ENCODE data around the gene BPNT1.
A peak's percentile ranks its signal among the peaks of the same experiment; 100 is the strongest.
"Not testable (repeated sequence)": the region's sequence is repeated elsewhere in the genome, so short reads cannot be mapped to it uniquely, and the experiment has no call there.

The BPNT1 gene

GRCh38 chr1:220076861-220077762 is 12.5 kb downstream of the BPNT1 start:
- DNase-seq: no peak

DNA sequence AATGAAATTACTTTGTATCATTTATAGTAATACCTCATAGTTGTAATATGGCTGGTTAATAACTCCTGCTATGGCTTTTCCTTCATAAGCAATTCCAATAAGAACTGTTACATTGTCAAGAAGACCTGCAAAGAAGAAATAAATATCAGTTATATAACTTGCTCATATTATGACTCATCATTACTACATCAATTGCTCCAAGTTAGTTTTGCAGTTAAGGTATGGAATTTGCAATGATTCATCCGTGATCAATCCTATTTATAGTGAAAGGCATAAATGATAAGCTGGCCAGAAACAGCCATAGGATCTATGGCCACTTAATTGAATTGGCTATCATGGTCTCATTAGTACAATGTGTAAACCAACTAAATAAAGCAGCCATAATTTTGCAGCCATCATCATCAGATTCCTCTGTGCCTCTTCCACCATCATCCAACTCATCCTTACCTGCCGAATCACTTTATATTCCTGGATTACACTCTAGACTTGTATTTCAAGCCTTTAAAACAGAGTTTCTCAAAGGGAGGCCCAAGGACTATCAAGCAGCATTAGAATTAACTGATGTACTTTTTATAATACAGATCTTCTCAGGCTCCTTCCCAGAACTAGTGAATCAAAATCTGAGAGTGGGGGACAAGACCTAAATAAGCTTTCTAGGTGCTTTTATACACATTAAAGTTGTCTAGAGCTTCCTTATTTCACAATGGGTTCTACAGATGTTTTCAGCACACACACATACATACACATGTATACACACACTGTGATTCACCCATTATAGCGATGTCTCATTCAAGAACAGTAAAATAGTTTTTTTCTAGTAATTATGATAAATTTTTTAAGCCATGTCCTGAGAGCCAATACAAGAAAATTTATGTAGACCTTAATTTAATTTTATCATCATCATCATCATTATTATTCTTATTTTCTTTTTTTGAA is 22.1 kb downstream of the BPNT1 start:
- no peak for DNase-seq

- DNase-seq: no peak
These were observed 27.0 kb downstream of the BPNT1 start for GRCh38 chr1:220062629-220063028.

DNA sequence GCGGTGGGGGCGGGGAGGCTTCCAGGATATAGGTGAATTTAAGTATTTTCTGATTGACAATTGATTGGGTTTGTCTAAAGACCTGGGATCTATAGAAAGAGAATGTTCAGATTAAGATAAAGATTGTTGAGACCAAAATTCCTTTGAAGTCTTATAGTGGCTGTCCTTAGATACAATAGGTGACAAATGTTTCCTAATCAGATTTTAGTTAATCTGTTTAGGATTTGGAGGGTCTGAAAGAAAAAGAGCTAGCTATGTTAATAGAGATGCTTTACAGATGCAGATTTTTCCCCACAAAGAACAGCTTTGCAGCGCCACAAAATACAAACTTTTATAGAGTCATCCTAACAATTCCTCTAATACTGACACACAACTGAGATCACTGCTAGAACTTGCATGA is 28.7 kb downstream of the BPNT1 start:
- no peak for DNase-seq

DNA sequence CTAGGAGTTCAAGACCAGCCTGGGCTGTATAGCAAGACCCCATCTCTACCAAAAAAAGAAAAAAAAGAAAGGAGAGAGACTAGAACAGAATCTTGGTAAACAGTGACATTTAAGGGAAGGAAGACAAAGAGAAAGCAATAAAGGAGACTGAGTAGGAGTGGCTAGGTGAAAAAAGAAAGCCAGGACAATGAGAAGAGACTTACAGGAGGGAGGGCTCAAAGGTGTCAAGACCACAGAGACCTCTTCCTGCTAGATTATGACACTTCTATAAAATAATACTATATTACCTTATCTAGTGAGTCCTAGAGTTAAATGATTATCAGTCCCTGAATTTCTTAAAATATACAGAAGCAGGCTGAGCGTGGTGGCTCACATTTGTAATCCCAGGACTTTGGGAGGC is 33.2 kb downstream of the BPNT1 start:
- DNase-seq: no peak

- DNase-seq: peak; percentile 95
These were observed 43.3 kb downstream of the BPNT1 start, which contains the start of gene EPRS1 for GRCh38 chr1:220046052-220046930. TSS of gene EPRS1 (minus strand) at chr1:220046505. CDS start at chr1:220046388, 117 bp downstream.

GRCh38 chr1:220045356-220046051 is 44.1 kb downstream of the BPNT1 start:
- DNase-seq: peak; percentile 15

DNA sequence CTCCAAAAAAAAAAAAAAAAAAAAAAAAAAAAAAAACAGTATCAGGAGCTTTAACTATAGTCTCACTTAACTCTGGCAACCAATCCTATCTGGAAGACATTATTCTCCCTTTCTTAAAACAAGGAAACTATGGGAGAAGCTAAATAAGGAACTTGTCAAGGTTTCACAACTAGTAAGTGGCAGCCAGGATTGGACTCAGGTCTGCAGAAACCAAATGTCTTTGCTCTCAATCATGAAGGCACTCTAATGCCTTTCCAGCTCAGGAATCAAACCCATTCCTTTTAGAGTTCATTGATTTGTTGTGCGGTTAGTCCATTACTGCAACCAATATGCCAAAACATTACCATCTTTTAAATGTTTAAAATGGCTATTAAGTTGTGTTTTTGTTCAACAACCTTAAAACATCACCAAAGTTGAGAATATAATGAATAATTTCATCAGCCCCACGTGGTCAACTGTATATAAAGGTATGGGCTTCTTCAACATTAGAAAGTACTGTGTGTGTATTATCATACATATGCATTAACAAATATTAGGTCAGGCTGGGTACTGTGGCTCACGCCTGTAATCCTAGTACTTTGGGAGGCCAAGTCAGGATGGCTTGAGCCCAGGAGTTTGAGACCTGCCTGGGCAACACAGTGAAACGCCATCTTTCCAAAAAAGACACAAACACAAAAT is 44.8 kb downstream of the BPNT1 start:
- no peak for DNase-seq

DNA sequence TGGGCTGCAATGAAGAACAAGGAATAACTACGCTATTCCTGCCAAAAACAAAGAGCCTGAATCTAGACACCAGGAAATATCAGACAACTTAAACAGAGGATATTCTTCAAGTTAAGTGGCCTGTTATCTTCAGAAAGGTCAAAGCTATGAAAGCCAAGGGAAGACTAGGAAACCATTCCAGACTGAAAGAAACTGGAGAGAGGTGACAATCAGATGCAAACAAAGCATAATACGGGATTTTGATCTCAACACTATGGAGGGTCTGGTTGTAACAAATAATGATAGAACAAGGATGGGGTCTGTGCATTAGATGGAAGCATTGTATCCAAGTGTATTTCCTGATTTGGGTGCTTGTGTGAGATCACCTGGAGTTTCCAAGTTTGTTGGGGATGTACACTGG is 45.9 kb downstream of the BPNT1 start:
- DNase-seq: no peak

DNA sequence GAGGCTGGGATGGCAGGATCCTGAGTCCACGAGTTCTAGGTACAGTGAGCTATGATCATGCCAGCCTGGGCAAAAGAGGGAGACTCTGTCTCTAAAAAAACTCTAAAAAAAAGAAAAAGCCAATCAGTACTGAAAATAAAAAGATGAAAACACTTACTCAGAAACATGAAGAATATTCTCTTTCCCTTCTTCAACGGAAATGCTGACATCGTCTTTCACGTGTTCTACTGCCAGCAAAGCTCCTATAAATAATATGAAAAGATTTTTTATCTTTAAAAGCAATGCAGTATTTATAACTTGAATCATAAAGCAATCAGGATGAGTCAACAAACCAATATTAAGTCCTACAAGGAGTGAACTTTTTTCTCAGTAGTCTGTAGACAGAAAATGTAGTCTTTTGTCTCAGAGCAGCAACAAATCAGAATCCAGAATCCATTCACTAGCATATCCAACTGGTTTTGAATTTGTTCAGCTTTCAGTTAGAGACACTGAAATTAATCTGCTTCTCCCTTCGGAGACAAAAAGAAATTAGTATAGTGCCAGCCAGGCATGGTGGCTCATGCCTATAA is 49.5 kb downstream of the BPNT1 start:
- no peak for DNase-seq

DNA sequence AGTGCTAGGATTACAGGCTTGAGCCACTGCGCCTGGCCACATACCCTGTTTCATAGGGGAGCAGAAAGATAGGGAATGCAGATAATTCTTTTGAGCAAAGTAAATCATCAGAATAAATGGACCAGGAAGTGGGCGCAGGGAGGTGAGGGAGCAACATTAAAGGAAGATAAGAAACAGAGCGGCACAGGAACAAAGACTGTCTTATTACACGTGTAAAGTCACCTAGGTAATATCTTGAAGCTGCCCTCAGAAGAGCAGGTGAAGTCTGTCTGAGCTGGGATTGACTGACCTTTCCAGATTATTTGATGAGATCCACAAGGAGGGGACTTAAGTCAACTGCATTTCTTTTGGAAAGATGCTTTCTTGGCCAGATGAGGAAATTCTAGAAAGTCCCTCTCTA is 50.9 kb downstream of the BPNT1 start:
- DNase-seq: no peak

DNA sequence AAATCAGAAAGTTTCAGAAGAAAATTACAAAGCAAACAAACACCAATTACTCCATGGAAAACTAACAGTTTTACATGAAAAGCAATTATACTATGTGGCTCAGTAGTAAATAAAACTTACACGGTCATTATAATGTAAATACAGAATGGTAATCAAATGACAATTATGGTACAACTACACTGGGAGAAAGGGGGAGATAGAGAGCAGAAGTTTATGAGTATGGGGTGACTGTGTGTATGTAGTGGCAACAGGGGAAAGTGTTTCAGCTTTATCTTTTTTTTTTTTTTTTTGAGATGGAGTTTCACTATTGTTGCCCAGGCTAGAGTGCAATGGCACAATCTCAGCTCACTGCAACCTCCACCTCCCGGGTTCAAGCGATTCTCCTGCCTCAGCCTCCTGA is 51.8 kb downstream of the BPNT1 start:
- DNase-seq: not testable (repeated sequence)

DNA sequence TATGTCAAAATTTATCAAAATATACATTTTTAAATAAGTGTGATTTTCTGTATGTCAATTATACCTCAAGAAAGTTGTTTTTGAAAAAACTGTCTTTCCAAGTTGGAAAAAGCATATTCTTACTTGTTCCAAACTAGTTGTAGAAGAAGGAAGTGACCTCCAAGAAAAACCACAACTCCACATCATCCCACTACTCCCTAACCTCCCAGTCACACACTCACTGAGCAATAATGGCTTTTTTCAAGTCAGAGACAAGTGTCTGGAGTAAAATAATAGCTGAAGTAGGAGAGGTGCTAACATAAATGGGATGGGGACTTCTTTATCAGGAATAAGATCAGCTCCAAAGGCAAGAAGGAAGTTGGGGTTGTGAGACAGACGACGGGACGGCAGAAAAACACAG is 56.7 kb downstream of the BPNT1 start:
- DNase-seq: no peak

- DNase-seq: no peak
These were observed 58.3 kb downstream of the BPNT1 start for GRCh38 chr1:220031287-220031686.

- DNase-seq: no peak
These were observed 61.2 kb downstream of the BPNT1 start for GRCh38 chr1:220028346-220028895.

DNA sequence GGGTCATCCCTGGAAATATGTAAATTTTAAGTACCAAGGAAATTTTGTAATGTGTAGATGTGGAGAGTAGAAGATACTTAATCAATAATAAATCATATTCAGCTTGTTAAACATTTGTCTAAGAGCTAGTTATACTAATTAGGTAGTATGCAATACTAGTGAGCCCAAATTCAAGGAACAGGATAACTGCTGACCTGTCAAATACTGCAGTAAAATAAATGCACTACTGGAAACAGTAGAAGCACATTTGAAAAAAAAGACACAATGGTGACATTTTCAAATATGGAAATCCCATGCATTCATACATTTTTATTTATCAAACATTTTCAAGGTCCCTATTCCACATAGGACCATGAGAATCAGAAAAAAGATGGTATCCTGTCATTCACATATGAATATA is 70.5 kb downstream of the BPNT1 start:
- no peak for DNase-seq

GRCh38 chr1:220013497-220013896 is 76.1 kb downstream of the BPNT1 start:
- no peak for DNase-seq

- DNase-seq: no peak
These were observed 77.3 kb downstream of the BPNT1 start for GRCh38 chr1:220012259-220012658.

GRCh38 chr1:220011620-220012019 is 78.0 kb downstream of the BPNT1 start:
- DNase-seq: no peak

All from NCI-H510A treated with DMSO at 0.1 percent for 48 hours (cell line).